ENCODE data around the gene SPOCK2. TPM values are rescaled to one million over a fixed set of nuclear protein-coding genes. Genes with fewer than 3 reads are reported as not detected.
A peak's percentile ranks its signal among the peaks of the same experiment; 100 is the strongest.
"Not testable (repeated sequence)": the region's sequence is repeated elsewhere in the genome, so short reads cannot be mapped to it uniquely, and the experiment has no call there.

Gene SPOCK2
- total and polyA plus RNA-seq, 3 experiments from 2014 or later: 63.0 to 202 (median 69.2) TPM

DNA sequence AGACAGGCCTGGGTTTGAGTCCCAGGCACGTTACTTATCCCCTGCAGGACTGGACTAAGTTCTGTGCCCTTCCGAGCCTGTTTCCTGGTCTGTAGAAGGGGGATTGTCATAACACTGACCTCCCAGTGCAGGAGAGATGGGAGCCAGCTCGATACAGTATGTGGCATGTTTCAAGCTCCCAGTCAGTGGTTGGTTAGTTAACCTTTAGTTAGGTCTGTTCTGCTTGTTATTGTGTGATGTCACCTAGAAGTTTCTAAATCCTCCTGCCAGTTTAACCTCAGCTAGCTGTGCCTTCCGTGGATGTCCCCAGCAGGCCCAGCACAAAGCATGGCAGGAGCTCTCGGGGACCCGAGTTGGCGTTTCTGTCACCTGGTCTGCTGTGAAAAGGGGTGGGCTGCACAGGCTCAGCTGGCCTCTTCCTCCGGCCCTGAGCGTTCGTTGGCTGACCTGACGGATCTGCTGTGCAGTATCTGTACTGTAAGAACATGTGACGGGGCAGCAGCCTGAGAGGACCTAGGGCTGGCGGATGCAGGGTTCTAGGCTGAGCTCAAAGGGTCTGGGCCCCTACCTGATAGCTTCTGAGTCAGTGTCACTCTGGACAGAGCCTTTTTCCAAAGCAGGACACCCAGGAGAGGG is 53.0 kb downstream of the SPOCK2 start:
- Mint-ChIP-seq H3K4me3 (no peak overlapping the region), H3K27ac (no peak overlapping the region), H3K27me3 (peaks cover 8 to 9% of the 10 kb centered on the region in 2 donors), H3K36me3 (no peaks in the 10 kb centered on the region), H3K9me3 (no peaks in the 10 kb centered on the region), H3K4me1 (no peaks in the 10 kb centered on the region)
- no peak for DNase-seq
- no peaks in the 10 kb centered on the region for H3K9me3 ChIP-seq (ENCODE audit: low read length)
- no peaks in the 10 kb centered on the region for H3K4me1 ChIP-seq (ENCODE audit: insufficient read depth, low read length)
- H3K27ac ChIP-seq (ENCODE audit: low read depth, low read length): no peak overlapping the region
- no peaks in the 10 kb centered on the region for H3K27me3 ChIP-seq (ENCODE audit: insufficient read depth, low read length, poor library complexity, severe bottlenecking)
- POLR2A ChIA-PET: no interaction called here
- H3K36me3 ChIP-seq (ENCODE audit: insufficient read depth, low read length): no peaks in the 10 kb centered on the region
- CTCF ChIA-PET: interaction anchor here (0.8 to 1.1 kb wide), 4 partner anchors 11 to 329 kb away, joined by 3 to 4 read pairs (median 3); no protein-coding TSS in a partner anchor
- no peak overlapping the region for H3K4me3 ChIP-seq (ENCODE audit: low read length)

DNA sequence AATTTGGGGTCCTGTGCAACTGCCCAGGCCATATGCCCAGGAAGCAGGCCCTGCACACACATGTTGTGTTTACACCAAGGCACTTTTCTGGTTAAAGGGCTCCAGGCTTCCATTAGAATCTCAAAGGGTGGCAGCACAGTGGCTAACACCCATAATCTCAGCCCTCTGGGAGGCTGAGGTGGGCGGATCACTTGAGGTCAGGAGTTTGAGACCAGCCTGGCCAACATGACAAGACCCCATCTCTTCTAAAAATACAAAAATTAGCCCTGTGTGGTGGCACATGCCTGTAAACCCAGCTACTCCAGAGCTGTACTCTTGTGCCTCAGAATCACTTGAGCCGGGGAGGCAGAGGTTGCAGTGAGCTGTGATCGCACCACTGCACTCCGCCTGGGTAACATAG is 53.6 kb downstream of the SPOCK2 start:
- Mint-ChIP-seq H3K27me3 (peaks cover 8 to 9% of the 10 kb centered on the region in 2 donors), H3K4me1 (no peaks in the 10 kb centered on the region), H3K9me3 (no peaks in the 10 kb centered on the region), H3K27ac (no peak overlapping the region), H3K4me3 (no peak overlapping the region), H3K36me3 (no peaks in the 10 kb centered on the region)
- Histone ChIP-seq H3K27ac (ENCODE audit: low read depth, low read length) (no peak overlapping the region), H3K36me3 (ENCODE audit: insufficient read depth, low read length) (no peaks in the 10 kb centered on the region), H3K4me3 (ENCODE audit: low read length) (no peak overlapping the region), H3K27me3 (ENCODE audit: insufficient read depth, low read length, poor library complexity, severe bottlenecking) (no peaks in the 10 kb centered on the region), H3K4me1 (ENCODE audit: insufficient read depth, low read length) (no peaks in the 10 kb centered on the region), H3K9me3 (ENCODE audit: low read length) (no peaks in the 10 kb centered on the region)
- POLR2A ChIA-PET: no interaction called here
- DNase-seq: no peak
- CTCF ChIA-PET: interaction anchor here (1.1 kb wide), 1 partner anchor 10 kb away, joined by 3 read pairs; no protein-coding TSS in a partner anchor

DNA sequence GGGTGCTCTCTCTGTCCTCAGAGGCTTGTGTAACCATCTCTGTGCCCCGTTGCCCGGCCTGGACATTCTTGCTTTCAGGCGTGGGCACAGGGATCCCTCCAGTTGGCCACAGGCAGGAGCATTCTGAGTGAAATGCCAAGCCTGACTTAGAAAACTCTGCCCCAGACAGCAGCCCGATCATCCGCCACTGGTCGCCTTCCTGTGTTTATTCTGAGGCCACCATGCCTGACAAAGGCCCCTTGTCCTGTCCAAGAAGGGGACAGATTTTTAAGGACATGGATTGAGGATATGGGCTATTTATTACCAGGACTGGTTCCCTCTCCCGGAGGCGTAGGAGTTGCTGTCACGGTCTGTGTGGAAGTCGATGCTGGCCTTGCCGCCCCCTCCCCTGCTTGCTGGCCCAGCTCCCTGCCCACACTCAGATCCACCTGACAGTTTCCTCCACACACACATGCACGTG is 54.3 kb downstream of the SPOCK2 start:
- no peaks in the 10 kb centered on the region for H3K9me3 ChIP-seq (ENCODE audit: low read length)
- no peaks in the 10 kb centered on the region for H3K4me1 ChIP-seq (ENCODE audit: insufficient read depth, low read length)
- Mint-ChIP-seq H3K9me3 (no peaks in the 10 kb centered on the region), H3K27ac (no peak overlapping the region), H3K4me1 (no peaks in the 10 kb centered on the region), H3K27me3 (peaks cover 9% of the 10 kb centered on the region in 2 donors), H3K4me3 (peak overlapping the region in 1 of 7 donors; percentile 62), H3K36me3 (no peaks in the 10 kb centered on the region)
- ChIA-PET POLR2A (no interaction called here), CTCF (no interaction called here)
- no peaks in the 10 kb centered on the region for H3K36me3 ChIP-seq (ENCODE audit: insufficient read depth, low read length)
- H3K27me3 ChIP-seq (ENCODE audit: insufficient read depth, low read length, poor library complexity, severe bottlenecking): no peaks in the 10 kb centered on the region
- DNase-seq: no peak
- H3K4me3 ChIP-seq (ENCODE audit: low read length): no peak overlapping the region
- no peak overlapping the region for H3K27ac ChIP-seq (ENCODE audit: low read depth, low read length)

DNA sequence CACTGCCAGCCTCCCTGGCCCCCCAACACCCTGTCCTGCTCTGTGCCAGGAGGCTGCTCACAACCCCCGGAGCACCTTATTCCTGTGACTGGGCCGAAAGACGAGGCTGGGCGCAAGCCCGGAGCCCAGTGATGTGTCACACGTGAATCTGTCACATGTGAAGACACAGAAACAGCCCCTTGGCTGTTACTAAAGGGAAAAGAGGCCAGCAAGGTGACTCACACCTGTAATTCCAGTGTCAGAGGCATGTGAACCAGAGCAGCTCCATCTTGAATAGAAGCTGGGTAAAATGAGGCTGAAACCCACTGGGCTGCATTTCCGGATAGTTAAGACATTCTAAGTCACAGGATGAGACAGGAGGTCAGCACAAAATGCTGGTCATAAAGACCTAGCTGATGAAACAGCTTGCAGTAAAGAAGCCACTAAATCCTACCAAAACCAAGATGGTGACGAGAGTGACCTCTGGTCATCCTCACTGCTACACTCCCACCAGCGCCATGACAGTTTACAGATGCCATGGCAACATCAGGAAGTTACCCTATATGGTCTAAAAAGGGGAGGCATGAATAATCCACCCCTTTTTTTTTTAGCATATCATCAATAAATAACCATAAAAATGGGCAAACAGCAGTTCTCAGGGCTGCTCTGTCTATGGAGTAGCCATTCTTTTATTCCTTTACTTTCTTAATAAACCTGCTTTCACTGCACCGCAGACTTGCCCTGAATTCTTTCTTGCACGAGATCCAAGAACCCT is 55.8 kb downstream of the SPOCK2 start:
- H3K4me3 Mint-ChIP-seq; H3K27ac Mint-ChIP-seq; H3K36me3 Mint-ChIP-seq; H3K36me3 ChIP-seq (ENCODE audit: insufficient read depth, low read length); H3K27me3 ChIP-seq (ENCODE audit: insufficient read depth, low read length, poor library complexity, severe bottlenecking); H3K4me1 Mint-ChIP-seq; POLR2A ChIA-PET; H3K4me1 ChIP-seq (ENCODE audit: insufficient read depth, low read length); DNase-seq; H3K4me3 ChIP-seq (ENCODE audit: low read length); H3K9me3 ChIP-seq (ENCODE audit: low read length); H3K27ac ChIP-seq (ENCODE audit: low read depth, low read length); H3K9me3 Mint-ChIP-seq: not testable (repeated sequence)
- CTCF ChIA-PET: interaction anchor here (1.8 kb wide), 1 partner anchor 16 kb away, joined by 5 read pairs; no protein-coding TSS in a partner anchor
- peaks cover 8 to 16% of the 10 kb centered on the region in 2 donors for H3K27me3 Mint-ChIP-seq

DNA sequence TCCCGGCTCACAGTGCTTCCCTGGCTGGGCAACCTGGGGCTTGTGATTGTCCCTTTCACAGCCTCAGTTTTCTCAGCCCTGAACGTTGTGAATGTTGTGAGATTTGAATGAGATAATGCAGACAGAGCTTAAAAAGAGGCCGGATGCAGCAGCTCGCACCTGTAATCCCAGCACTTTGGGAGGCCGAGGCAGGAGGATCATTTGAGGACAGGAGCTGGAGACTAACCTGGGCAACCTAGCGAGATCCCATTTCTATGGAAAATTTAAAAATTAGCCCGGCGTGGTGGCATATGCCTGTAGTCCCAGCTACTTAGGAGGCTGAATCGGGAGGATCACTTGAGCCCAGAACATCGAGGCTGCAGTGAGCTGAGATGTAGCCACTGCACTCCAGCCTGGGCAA is 56.6 kb downstream of the SPOCK2 start:
- peaks cover 12 to 16% of the 10 kb centered on the region in 2 donors for H3K27me3 Mint-ChIP-seq
- POLR2A ChIA-PET: no interaction called here
- no peak overlapping the region for H3K27ac ChIP-seq (ENCODE audit: low read depth, low read length)

DNA sequence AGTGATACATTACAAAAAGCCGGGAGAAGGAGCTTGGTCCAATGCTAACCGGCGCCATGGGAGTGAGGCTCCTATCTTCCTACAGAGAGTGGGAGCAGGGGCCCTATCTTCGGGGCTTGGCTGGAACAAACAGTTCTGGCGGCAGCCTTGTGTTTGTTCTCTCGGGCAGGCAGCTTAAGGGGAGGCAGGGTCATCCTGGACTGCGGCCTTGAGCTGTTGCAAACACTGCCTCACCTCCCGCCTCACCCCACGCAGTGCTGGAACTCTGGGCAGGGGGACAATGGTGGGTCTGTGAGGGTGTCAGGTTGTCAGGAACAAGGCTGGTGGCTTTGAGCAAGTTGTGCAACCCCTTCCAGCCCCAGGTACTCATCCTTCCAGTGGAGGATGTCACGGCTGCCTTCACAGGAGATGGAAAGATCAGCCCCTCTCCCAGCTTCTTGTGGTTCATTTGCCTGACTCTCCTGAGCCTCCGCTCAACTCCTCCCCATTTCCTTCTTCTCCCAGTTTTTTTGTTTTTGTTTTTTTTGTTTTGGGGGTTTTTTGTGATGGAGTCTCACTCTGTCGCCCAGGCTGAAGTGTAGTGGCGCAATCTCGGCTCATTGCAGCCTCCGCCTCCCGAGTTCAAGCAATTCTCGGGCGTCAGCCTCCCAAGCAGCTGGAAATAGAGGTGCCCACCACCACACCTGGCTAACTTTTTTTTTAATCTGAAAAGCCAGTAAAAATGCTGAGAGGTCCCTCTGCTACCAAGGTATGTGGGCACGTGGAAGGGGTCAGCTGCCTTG is 57.4 kb downstream of the SPOCK2 start:
- H3K36me3 Mint-ChIP-seq: no peaks in the 10 kb centered on the region
- no peak overlapping the region for H3K4me3 Mint-ChIP-seq
- H3K27me3 Mint-ChIP-seq: peaks cover 13 to 16% of the 10 kb centered on the region in 2 donors
- no peak overlapping the region for H3K27ac Mint-ChIP-seq
- no peak overlapping the region for H3K27ac ChIP-seq (ENCODE audit: low read depth, low read length)
- H3K4me1 Mint-ChIP-seq: no peaks in the 10 kb centered on the region
- POLR2A ChIA-PET: no interaction called here
- no peak for DNase-seq
- no peaks in the 10 kb centered on the region for H3K4me1 ChIP-seq (ENCODE audit: insufficient read depth, low read length)
- no peaks in the 10 kb centered on the region for H3K36me3 ChIP-seq (ENCODE audit: insufficient read depth, low read length)
- H3K4me3 ChIP-seq (ENCODE audit: low read length): no peak overlapping the region
- no peaks in the 10 kb centered on the region for H3K27me3 ChIP-seq (ENCODE audit: insufficient read depth, low read length, poor library complexity, severe bottlenecking)
- no peaks in the 10 kb centered on the region for H3K9me3 ChIP-seq (ENCODE audit: low read length)
- H3K9me3 Mint-ChIP-seq: no peaks in the 10 kb centered on the region
- CTCF ChIA-PET: interaction anchor here (1.8 kb wide), 1 partner anchor 18 kb away, joined by 5 read pairs; no protein-coding TSS in a partner anchor

More for the DNA sequence above, 56.6 kb downstream of the SPOCK2 start:
- DNase-seq: no peak
- H3K4me1 ChIP-seq (ENCODE audit: insufficient read depth, low read length): no peaks in the 10 kb centered on the region
- no peaks in the 10 kb centered on the region for H3K27me3 ChIP-seq (ENCODE audit: insufficient read depth, low read length, poor library complexity, severe bottlenecking)
- H3K9me3 ChIP-seq (ENCODE audit: low read length): no peaks in the 10 kb centered on the region
- no peak overlapping the region for H3K27ac Mint-ChIP-seq
- no peaks in the 10 kb centered on the region for H3K36me3 ChIP-seq (ENCODE audit: insufficient read depth, low read length)
- CTCF ChIA-PET: interaction anchor here (1.8 kb wide), 1 partner anchor 17 kb away, joined by 5 read pairs; no protein-coding TSS in a partner anchor
- no peak overlapping the region for H3K4me3 ChIP-seq (ENCODE audit: low read length)
- no peaks in the 10 kb centered on the region for H3K4me1 Mint-ChIP-seq
- H3K9me3 Mint-ChIP-seq: no peaks in the 10 kb centered on the region
- H3K36me3 Mint-ChIP-seq: no peaks in the 10 kb centered on the region
- no peak overlapping the region for H3K4me3 Mint-ChIP-seq

DNA sequence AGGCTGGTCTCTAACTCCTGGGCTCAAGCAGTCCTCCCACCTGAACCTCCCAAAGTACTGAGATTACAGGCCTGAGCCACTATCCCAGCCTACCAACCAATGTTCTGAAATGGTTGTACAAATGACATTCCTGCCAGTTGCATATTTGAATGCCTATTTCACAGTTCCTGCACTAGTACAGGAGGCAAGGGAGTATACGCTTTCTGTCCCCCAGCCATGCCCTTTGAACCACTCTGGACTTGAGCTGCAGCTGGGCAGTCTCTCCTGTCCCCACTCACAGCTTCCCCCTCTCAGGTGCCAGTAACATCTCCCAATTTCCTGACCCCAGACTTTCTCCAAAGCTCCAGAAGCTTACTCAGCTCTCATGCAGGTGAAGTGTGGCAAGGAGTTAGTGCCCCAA is 58.9 kb downstream of the SPOCK2 start:
- ChIA-PET CTCF (no interaction called here), POLR2A (no interaction called here)
- no peak overlapping the region for H3K4me3 Mint-ChIP-seq
- no peaks in the 10 kb centered on the region for H3K36me3 Mint-ChIP-seq
- Histone ChIP-seq H3K9me3 (ENCODE audit: low read length) (no peaks in the 10 kb centered on the region), H3K27ac (ENCODE audit: low read depth, low read length) (no peak overlapping the region), H3K4me1 (ENCODE audit: insufficient read depth, low read length) (no peaks in the 10 kb centered on the region), H3K4me3 (ENCODE audit: low read length) (no peak overlapping the region), H3K27me3 (ENCODE audit: insufficient read depth, low read length, poor library complexity, severe bottlenecking) (no peaks in the 10 kb centered on the region), H3K36me3 (ENCODE audit: insufficient read depth, low read length) (no peaks in the 10 kb centered on the region)
- no peak for DNase-seq
- peaks cover 13 to 18% of the 10 kb centered on the region in 2 donors for H3K27me3 Mint-ChIP-seq
- H3K4me1 Mint-ChIP-seq: no peaks in the 10 kb centered on the region
- H3K9me3 Mint-ChIP-seq: no peaks in the 10 kb centered on the region
- H3K27ac Mint-ChIP-seq: no peak overlapping the region

DNA sequence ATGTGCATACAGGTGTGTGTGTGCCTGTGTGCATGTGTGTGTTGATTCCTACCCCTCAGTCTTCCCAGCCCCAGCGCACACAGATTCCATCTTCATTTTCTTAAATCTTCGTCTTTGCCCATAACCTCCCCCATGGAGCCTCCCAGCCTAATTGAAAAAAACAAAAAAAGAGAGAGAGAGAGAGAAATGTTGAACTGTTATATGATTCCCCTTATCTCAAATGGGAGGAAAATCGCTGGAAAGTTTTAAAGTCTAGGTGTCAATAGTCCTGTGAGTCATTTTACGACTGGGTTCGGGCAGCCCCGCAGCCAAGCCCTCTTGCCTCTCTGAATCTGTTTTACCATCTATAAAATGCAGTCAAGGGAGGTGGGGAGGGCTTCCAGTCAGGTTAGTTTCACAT is 60.9 kb downstream of the SPOCK2 start:
- H3K27me3 Mint-ChIP-seq: peaks cover 11 to 19% of the 10 kb centered on the region in 2 donors
- Histone ChIP-seq H3K9me3 (ENCODE audit: low read length) (no peaks in the 10 kb centered on the region), H3K4me1 (ENCODE audit: insufficient read depth, low read length) (no peaks in the 10 kb centered on the region), H3K27me3 (ENCODE audit: insufficient read depth, low read length, poor library complexity, severe bottlenecking) (no peaks in the 10 kb centered on the region), H3K27ac (ENCODE audit: low read depth, low read length) (no peak overlapping the region), H3K36me3 (ENCODE audit: insufficient read depth, low read length) (no peaks in the 10 kb centered on the region), H3K4me3 (ENCODE audit: low read length) (no peak overlapping the region)
- H3K9me3 Mint-ChIP-seq: peaks cover 0 to 2% (median 0%) of the 10 kb centered on the region in 5 donors
- no peak for DNase-seq
- no peak overlapping the region for H3K4me3 Mint-ChIP-seq
- H3K27ac Mint-ChIP-seq: peak overlapping the region in 1 of 8 donors; percentile 6
- H3K36me3 Mint-ChIP-seq: no peaks in the 10 kb centered on the region
- CTCF ChIA-PET: no interaction called here
- no peaks in the 10 kb centered on the region for H3K4me1 Mint-ChIP-seq
- POLR2A ChIA-PET: no interaction called here

Data from CD8-positive, alpha-beta memory T cell (primary cell).